OCI-LY1 (cell line): ENCODE data around the gene ZNF431.
"Not testable (repeated sequence)": the region's sequence is repeated elsewhere in the genome, so short reads cannot be mapped to it uniquely, and the experiment has no call there.

Source experiments
- H2AFZ ChIP-seq: fragments of 200-600 bp; sonication (generic), shearing (Covaris generic); 2 replicates; pipeline ENCODE4 v1.6.0; 2014; ENCODE audit warnings: antibody characterized with exemption, mild to moderate bottlenecking, low read length
- H3F3A ChIP-seq: fragments of 200-600 bp; sonication (generic), shearing (Covaris generic); 2 replicates; pipeline ENCODE4 v1.6.0; 2014; ENCODE audit warnings: mild to moderate bottlenecking, antibody characterized with exemption, low read length, moderate library complexity; ENCODE audit not compliant: insufficient read depth
- H3K27ac ChIP-seq: fragments of 200-600 bp; sonication (generic); 2 replicates; pipeline ENCODE4 v1.5.1; 2014; ENCODE audit warnings: low read length, mixed run types, mild to moderate bottlenecking, low read depth; ENCODE audit not compliant: poor library complexity, severe bottlenecking
- H3K27me3 ChIP-seq: fragments of 200-600 bp; sonication (generic); 2 replicates; pipeline ENCODE4 v1.6.0; 2014; ENCODE audit warnings: antibody characterized with exemption, mild to moderate bottlenecking, low read length, moderate library complexity; ENCODE audit not compliant: insufficient read depth
- H3K36me3 ChIP-seq: fragments of 200-600 bp; sonication (generic); 2 replicates; pipeline ENCODE4 v1.6.1; 2014; ENCODE audit warnings: mild to moderate bottlenecking, antibody characterized with exemption, low read length, moderate library complexity, mixed read lengths; ENCODE audit not compliant: insufficient read depth
- H3K4me1 ChIP-seq: fragments of 200-600 bp; sonication (generic); 2 replicates; pipeline ENCODE4 v1.5.1; 2014; ENCODE audit warnings: mild to moderate bottlenecking, low read length, moderate library complexity; ENCODE audit not compliant: insufficient read depth, severe bottlenecking
- H3K4me2 ChIP-seq: fragments of 200-600 bp; sonication (generic), shearing (Covaris generic); 2 replicates; pipeline ENCODE4 v1.6.1; 2014; ENCODE audit warnings: low read length
- H3K4me3 ChIP-seq: fragments of 200-600 bp; sonication (generic); 2 replicates; pipeline ENCODE4 v1.5.1; 2014; ENCODE audit warnings: low read length, low read depth, mild to moderate bottlenecking, mixed read lengths; ENCODE audit not compliant: poor library complexity, severe bottlenecking
- H3K79me2 ChIP-seq: fragments of 200-600 bp; shearing (Covaris generic); 2 replicates; pipeline ENCODE4 v1.6.1; 2016; ENCODE audit warnings: mixed run types, low read length, mixed read lengths; ENCODE audit not compliant: insufficient read depth
- H3K9ac ChIP-seq: fragments of 200-600 bp; sonication (generic), shearing (Covaris generic); 2 replicates; pipeline ENCODE4 v1.6.1; 2014; ENCODE audit warnings: mild to moderate bottlenecking, low read length, mixed read lengths
- H3K9me2 ChIP-seq: fragments of 200-600 bp; sonication (generic), shearing (Covaris generic); 2 replicates; pipeline ENCODE4 v1.6.1; 2014; ENCODE audit warnings: low read depth, mild to moderate bottlenecking, low read length, mixed read lengths
- H3K9me3 ChIP-seq: fragments of 200-600 bp; shearing (Covaris generic); 2 replicates; pipeline ENCODE4 v1.6.1; 2014; ENCODE audit warnings: low read length, mixed read lengths
- H4K20me1 ChIP-seq: fragments of 200-600 bp; sonication (generic), shearing (Covaris generic); 2 replicates; pipeline ENCODE4 v1.6.0; 2016; ENCODE audit warnings: mild to moderate bottlenecking, low read length; ENCODE audit not compliant: insufficient read depth
- EZH2 ChIP-seq: fragments of 200-600 bp; sonication (generic), shearing (Covaris generic); IDR thresholded peaks from 2 replicates; pipeline ENCODE4 v1.8.0; 2017; ENCODE audit warnings: borderline replicate concordance, mixed run types, mild to moderate bottlenecking, antibody characterized with exemption, low read length, moderate library complexity, mixed read lengths
- TF ChIP-seq, protein P1 (sequence below): fragments of 200-600 bp; sonication (generic), shearing (Covaris generic); IDR thresholded peaks from 2 replicates; pipeline ENCODE4 v1.5.1; 2017; ENCODE audit warnings: mild to moderate bottlenecking, antibody characterized with exemption, low read length, moderate library complexity, mixed read lengths

ZNF431 gene

DNA sequence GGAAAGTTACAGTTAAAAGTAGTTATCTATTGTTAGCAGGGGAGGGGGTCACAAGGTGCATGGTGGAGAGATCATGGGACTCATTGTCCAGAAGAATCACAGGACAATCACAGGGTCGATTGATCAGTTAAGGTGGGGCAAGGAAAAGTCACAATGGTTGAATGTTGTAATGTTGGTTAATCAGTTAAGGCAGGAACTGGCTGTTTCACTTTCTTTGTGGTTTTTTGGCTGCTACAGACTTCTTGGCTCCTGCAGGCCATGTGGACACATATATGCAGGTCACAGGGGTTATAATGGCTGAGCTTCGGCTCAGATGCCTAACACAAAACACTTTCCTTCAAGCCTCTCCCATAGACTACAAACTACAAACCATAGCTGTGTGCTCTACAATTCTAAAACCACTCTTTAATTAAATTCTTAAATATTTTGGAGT lies 6.9 kb upstream of the ZNF431 start:
- no peak for TF ChIP-seq EZH2
- TF ChIP-seq, protein P1, sequence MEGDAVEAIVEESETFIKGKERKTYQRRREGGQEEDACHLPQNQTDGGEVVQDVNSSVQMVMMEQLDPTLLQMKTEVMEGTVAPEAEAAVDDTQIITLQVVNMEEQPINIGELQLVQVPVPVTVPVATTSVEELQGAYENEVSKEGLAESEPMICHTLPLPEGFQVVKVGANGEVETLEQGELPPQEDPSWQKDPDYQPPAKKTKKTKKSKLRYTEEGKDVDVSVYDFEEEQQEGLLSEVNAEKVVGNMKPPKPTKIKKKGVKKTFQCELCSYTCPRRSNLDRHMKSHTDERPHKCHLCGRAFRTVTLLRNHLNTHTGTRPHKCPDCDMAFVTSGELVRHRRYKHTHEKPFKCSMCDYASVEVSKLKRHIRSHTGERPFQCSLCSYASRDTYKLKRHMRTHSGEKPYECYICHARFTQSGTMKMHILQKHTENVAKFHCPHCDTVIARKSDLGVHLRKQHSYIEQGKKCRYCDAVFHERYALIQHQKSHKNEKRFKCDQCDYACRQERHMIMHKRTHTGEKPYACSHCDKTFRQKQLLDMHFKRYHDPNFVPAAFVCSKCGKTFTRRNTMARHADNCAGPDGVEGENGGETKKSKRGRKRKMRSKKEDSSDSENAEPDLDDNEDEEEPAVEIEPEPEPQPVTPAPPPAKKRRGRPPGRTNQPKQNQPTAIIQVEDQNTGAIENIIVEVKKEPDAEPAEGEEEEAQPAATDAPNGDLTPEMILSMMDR = no peak
- H2AFZ ChIP-seq = no peak overlapping the region

DNA sequence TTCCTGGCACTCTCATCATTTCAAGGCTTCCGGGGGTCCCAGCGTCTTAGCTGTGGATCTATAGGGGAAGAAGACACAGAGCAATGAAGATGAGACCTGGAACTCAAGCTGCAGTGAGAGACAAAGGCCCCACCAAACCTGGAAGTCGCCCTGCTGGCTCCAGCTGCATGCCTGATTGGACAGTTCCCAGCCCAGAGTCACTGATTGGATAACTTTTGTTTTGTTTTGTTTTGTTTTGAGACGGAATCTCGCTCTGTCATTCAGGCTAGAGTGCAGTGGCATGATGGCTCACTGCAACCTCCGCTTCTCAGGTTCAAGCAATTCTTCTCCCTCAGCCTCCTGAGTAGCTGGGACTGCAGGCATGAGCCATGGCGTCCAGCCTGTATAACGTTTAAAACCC lies 6.4 kb upstream of the ZNF431 start:
- Histone ChIP-seq H3K9ac (no peak overlapping the region), H3K9me3 (no peaks in the 10 kb centered on the region), H4K20me1 (no peaks in the 10 kb centered on the region), H3K9me2 (no peaks in the 10 kb centered on the region), H2AFZ (no peak overlapping the region), H3K36me3 (no peaks in the 10 kb centered on the region), H3K4me2 (no peak overlapping the region), H3F3A (no peaks in the 10 kb centered on the region), H3K27me3 (no peaks in the 10 kb centered on the region), H3K79me2 (no peaks in the 10 kb centered on the region), H3K4me3 (no peak overlapping the region), H3K27ac (no peak overlapping the region), H3K4me1 (no peaks in the 10 kb centered on the region)
- TF ChIP-seq EZH2 = no peak
- TF ChIP-seq, protein P1 = no peak

More for the DNA sequence above, 6.9 kb upstream of the ZNF431 start:
- no peaks in the 10 kb centered on the region for H3K79me2 ChIP-seq
- H3K9me2 ChIP-seq = no peaks in the 10 kb centered on the region
- H3F3A ChIP-seq = no peaks in the 10 kb centered on the region
- H3K9ac ChIP-seq = no peak overlapping the region
- H3K4me1 ChIP-seq = no peaks in the 10 kb centered on the region
- no peaks in the 10 kb centered on the region for H3K36me3 ChIP-seq
- H3K4me2 ChIP-seq = no peak overlapping the region
- no peaks in the 10 kb centered on the region for H4K20me1 ChIP-seq
- no peak overlapping the region for H3K27ac ChIP-seq
- no peak overlapping the region for H3K4me3 ChIP-seq
- H3K9me3 ChIP-seq = no peaks in the 10 kb centered on the region
- H3K27me3 ChIP-seq = no peaks in the 10 kb centered on the region

DNA sequence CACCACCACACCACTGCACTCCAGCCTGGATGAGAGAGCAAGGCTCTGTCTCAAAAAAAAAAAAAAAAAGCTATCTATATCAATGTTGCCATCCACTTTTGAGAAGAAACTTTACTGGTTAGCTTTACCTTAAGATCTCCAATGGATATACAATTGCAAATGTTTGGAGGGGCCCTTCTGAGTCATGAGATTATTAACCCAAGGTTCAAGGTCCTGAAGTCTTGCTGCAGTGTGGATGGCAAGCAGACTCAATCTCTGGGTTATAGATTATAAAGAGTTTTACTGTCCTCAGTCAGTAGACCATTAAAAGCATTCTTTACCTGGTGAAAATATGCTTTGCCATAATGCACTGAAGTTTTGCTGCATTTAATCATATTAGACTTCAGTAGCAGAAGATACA lies 3.7 kb upstream of the ZNF431 start:
- H3K79me2 ChIP-seq = peaks cover 9% of the 10 kb centered on the region
- no peak overlapping the region for H3K4me2 ChIP-seq
- H3F3A ChIP-seq = no peaks in the 10 kb centered on the region
- H3K9ac ChIP-seq = no peak overlapping the region
- no peak overlapping the region for H3K4me3 ChIP-seq
- H3K9me2 ChIP-seq = no peaks in the 10 kb centered on the region
- no peak overlapping the region for H3K27ac ChIP-seq
- H3K4me1 ChIP-seq = peaks cover 7% of the 10 kb centered on the region
- peaks cover under 1% of the 10 kb centered on the region for H3K36me3 ChIP-seq
- no peaks in the 10 kb centered on the region for H3K9me3 ChIP-seq
- no peak for TF ChIP-seq EZH2
- TF ChIP-seq, protein P1 = no peak
- H2AFZ ChIP-seq = no peak overlapping the region
- no peaks in the 10 kb centered on the region for H4K20me1 ChIP-seq
- H3K27me3 ChIP-seq = no peaks in the 10 kb centered on the region

DNA sequence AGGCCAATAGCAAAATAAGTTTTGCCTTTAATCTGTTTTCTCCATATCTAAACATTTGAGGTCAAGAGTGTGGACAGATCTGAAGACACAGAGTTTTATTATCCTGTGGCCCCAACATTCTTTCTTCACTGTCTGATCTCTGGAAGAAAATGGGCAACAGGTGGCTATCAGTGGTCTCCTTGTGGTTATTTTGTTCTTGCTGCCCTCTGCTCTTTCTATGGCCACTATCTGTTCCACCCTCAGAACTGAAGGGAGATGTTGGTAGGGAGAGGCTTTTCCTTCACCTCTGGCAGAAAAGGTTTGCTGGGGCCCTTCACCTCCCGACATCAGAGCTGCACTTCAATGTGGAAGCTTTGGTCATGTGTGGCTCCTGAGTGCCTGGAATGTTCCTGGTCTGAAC lies 834 bp upstream of the ZNF431 start:
- H4K20me1 ChIP-seq, H3F3A ChIP-seq, H3K27me3 ChIP-seq, H3K9me3 ChIP-seq, H3K27ac ChIP-seq, H3K4me3 ChIP-seq, H3K9me2 ChIP-seq, H3K9ac ChIP-seq, H3K4me2 ChIP-seq: not testable (repeated sequence)
- peaks cover 29% of the 10 kb centered on the region for H3K36me3 ChIP-seq
- peaks cover 11% of the 10 kb centered on the region for H3K4me1 ChIP-seq
- peak overlapping the region; percentile 95 for H2AFZ ChIP-seq
- H3K79me2 ChIP-seq = peaks cover 12% of the 10 kb centered on the region
